Right lobe of liver (tissue), 4 donors: ENCODE measurements around the gene VSTM2B.

Experiments used
- POLR2A ChIP-seq: fragments of 450-650 bp; IDR thresholded peaks from one replicate; pipeline ENCODE4 v1.6.1; 2017; ENCODE audit warnings: antibody characterized with exemption, mild to moderate bottlenecking
- TF ChIP-seq, protein P1 (sequence below), 4 donors: fragments of 200-600 bp in 3 of 4; fragments of 450-650 bp in 1 of 4; IDR thresholded peaks; one replicate each; pipeline versions ENCODE4 v1.5.1 to v1.8.0; 2016 to 2022; ENCODE audit warnings: antibody characterized with exemption in 4 of 4, mild to moderate bottlenecking in 2 of 4
- donor health status: DM: no; HTN: no; CAD: no.
- donor health status: DM: no; HTN: no; CAD: no.
- donor health status: DM: no; HTN: yes; CAD: no.

DNA sequence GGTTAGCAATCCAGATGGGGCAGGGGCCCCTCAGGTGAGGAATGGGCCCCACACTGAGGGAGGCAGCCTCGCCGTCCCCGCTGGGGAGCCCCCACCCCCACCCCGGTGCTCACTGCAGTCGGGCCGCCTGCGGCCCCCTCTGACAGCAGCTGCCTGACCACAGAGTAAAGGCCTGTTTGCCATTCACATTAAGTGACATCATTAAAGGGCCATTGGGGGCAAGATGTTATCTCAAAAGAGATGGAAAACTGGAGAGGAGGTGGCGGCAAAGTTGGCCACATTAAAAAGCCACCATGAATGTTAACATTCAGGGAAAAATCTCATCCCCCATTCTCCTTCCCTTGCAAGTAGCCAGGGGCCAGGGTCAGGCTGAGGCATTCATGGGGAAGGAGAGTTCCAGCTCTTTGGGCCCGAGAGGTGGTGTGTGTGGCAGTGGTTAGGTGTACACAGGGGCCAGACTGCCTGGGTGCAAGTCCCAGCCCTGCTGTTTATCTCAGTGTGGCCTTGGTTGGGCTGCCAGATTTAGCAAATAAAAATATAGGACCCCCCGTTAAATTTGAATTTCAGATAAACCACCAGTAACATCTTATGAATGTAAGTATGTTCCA lies 20.9 kb downstream of the VSTM2B start:
- TF ChIP-seq POLR2A = no peak
- TF ChIP-seq, protein P1, sequence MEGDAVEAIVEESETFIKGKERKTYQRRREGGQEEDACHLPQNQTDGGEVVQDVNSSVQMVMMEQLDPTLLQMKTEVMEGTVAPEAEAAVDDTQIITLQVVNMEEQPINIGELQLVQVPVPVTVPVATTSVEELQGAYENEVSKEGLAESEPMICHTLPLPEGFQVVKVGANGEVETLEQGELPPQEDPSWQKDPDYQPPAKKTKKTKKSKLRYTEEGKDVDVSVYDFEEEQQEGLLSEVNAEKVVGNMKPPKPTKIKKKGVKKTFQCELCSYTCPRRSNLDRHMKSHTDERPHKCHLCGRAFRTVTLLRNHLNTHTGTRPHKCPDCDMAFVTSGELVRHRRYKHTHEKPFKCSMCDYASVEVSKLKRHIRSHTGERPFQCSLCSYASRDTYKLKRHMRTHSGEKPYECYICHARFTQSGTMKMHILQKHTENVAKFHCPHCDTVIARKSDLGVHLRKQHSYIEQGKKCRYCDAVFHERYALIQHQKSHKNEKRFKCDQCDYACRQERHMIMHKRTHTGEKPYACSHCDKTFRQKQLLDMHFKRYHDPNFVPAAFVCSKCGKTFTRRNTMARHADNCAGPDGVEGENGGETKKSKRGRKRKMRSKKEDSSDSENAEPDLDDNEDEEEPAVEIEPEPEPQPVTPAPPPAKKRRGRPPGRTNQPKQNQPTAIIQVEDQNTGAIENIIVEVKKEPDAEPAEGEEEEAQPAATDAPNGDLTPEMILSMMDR (IDR thresholded peaks at IDR 0.05) = no peak
